Measurements from ENCODE around the gene HLF.

HLF gene

DNA sequence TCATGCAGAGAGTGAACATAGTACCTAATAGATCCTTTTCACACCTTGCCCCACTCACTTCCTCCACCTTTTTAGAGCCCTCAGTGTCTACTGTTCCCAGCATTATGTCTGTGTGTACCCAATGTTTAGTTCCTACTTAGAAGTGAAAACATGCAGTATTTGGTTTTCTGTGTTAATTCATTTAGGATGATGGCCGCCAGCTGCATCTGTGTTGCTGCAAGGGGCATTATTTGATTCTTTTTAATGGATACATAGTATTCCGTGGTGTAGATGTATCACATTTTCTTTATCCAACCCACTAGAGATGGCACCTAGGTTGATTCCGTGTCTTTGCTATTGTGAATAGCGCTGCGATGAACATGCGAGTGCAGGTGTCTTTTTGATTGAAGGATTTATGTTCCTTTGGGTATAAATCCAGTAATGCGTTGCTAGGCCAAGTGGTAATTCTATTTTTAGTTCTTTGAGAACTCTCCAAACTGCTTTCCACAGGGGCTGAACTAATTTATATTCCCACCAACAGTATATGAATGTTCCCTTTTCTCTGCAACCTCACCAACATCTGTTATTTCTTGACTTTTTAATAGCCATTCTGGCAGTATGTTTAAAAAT, 47.1 kb downstream of the HLF start:
- no CpG with 5 or more reads among the region's 7 CpGs for WGBS (ENCODE audit: insufficient coverage, insufficient read length)
- Histone ChIP-seq H3K27ac (ENCODE audit: low read length) (no peak overlapping the region), H3K27me3 (ENCODE audit: control insufficient read depth, insufficient read depth, low read length) (no peaks in the 10 kb centered on the region), H3K36me3 (ENCODE audit: control insufficient read depth, insufficient read depth, low read length) (no peaks in the 10 kb centered on the region), H3K4me1 (ENCODE audit: control insufficient read depth, insufficient read depth, low read length) (no peaks in the 10 kb centered on the region), H3K9me3 (ENCODE audit: control insufficient read depth, insufficient read depth, low read length) (no peaks in the 10 kb centered on the region), H3K4me3 (ENCODE audit: low read length) (no peak overlapping the region)
- DNase-seq (ENCODE audit: low read depth, low spot score), result no peak

DNA sequence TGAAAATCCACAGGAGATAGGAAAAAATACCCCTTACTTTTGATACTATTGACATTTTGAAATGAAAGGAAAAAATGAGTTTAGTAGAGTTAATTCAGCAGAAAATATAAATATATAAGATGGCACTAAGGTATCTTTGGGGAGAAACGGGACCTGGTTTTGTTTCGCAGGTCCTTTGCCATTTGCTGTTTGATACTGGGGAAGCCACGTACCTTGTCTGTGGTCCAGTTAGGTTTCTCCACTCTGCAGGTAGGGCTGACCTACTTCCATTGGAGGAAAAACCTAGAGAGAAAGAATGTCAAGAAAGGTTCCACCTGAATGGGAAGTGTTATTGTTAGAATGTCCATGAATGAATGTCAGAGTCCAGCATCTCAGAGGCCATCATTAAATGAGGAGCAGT, 48.1 kb downstream of the HLF start:
- no peaks in the 10 kb centered on the region for H3K9me3 ChIP-seq (ENCODE audit: control insufficient read depth, insufficient read depth, low read length)
- no peaks in the 10 kb centered on the region for H3K4me1 ChIP-seq (ENCODE audit: control insufficient read depth, insufficient read depth, low read length)
- H3K4me3 ChIP-seq (ENCODE audit: low read length), result no peak overlapping the region
- no peaks in the 10 kb centered on the region for H3K27me3 ChIP-seq (ENCODE audit: control insufficient read depth, insufficient read depth, low read length)
- WGBS (ENCODE audit: insufficient coverage, insufficient read length), result no CpG with 5 or more reads among the region's 3 CpGs
- H3K36me3 ChIP-seq (ENCODE audit: control insufficient read depth, insufficient read depth, low read length), result no peaks in the 10 kb centered on the region
- DNase-seq (ENCODE audit: low read depth, low spot score), result no peak
- no peak overlapping the region for H3K27ac ChIP-seq (ENCODE audit: low read length)

DNA sequence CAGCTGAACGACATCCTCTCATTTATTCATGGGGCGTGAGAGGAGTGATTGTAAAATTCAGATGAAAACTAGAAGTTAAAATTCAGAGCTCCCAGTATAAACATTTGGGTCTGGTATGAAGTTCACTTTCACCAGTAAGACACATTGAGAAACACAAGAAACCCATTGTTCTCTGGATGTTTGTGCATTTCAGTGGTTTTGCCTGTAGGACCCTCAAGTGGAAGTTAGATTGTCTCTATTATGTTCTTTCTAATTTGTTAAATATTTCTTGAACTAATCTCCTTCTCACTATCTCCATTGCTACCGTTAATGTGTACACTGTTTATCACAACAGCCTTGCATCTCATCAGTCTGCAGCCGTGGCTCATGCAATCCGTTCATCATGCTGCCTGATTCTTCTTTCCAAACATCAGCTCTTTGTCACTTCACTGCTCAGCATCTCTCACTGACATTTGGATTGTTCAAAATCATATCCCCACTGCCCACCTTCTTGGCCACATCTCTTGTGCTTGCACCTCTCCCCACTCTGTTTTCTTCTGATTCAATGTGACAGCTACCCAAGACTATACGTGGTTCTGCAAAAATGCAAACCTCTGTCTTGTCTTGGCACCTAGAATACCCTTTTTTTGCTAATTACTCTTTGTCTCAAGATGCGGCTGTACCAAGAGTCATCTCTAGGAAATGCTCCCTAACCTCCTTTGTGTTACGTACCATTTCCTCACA, 49.5 kb downstream of the HLF start:
- Histone ChIP-seq H3K4me3 (ENCODE audit: low read length) (no peak overlapping the region), H3K27ac (ENCODE audit: low read length) (no peak overlapping the region), H3K36me3 (ENCODE audit: control insufficient read depth, insufficient read depth, low read length) (no peaks in the 10 kb centered on the region), H3K27me3 (ENCODE audit: control insufficient read depth, insufficient read depth, low read length) (no peaks in the 10 kb centered on the region), H3K4me1 (ENCODE audit: control insufficient read depth, insufficient read depth, low read length) (no peaks in the 10 kb centered on the region), H3K9me3 (ENCODE audit: control insufficient read depth, insufficient read depth, low read length) (no peaks in the 10 kb centered on the region)
- no CpG with 5 or more reads among the region's 8 CpGs for WGBS (ENCODE audit: insufficient coverage, insufficient read length)
- no peak for DNase-seq (ENCODE audit: low read depth, low spot score)

DNA sequence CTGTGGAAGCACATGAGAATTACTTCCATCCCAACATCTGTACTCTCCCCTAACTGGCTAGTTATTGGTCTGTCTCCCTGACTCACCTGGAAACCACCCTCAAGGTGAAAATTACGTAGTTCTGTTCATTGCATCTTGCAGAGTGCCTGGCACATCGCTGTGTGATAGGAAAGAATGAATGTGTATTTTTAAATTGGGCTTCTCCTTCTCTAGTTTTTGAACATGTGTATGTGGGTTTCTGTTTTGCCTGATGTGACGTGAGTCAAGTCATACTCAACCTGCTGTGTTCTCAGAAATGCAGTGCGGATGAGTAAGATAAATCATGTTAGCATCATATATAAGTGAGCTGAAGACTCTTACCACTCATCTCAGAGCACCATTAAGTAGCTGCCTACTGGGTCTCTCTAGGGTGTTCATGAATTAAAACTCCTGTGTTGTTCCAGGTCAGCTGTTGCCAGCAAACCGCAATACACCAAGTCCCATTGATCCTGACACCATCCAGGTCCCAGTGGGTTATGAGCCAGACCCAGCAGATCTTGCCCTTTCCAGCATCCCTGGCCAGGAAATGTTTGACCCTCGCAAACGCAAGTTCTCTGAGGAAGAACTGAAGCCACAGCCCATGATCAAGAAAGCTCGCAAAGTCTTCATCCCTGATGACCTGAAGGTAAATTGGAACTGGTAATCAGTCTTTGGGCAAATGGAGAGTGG, 50.2 kb downstream of the HLF start:
- Histone ChIP-seq H3K4me3 (ENCODE audit: low read length) (no peak overlapping the region), H3K27ac (ENCODE audit: low read length) (no peak overlapping the region), H3K36me3 (ENCODE audit: control insufficient read depth, insufficient read depth, low read length) (no peaks in the 10 kb centered on the region), H3K27me3 (ENCODE audit: control insufficient read depth, insufficient read depth, low read length) (no peaks in the 10 kb centered on the region), H3K4me1 (ENCODE audit: control insufficient read depth, insufficient read depth, low read length) (no peaks in the 10 kb centered on the region), H3K9me3 (ENCODE audit: control insufficient read depth, insufficient read depth, low read length) (no peaks in the 10 kb centered on the region)
- no peak for DNase-seq (ENCODE audit: low read depth, low spot score)
- WGBS (ENCODE audit: insufficient coverage, insufficient read length), result no CpG with 5 or more reads among the region's 8 CpGs

DNA sequence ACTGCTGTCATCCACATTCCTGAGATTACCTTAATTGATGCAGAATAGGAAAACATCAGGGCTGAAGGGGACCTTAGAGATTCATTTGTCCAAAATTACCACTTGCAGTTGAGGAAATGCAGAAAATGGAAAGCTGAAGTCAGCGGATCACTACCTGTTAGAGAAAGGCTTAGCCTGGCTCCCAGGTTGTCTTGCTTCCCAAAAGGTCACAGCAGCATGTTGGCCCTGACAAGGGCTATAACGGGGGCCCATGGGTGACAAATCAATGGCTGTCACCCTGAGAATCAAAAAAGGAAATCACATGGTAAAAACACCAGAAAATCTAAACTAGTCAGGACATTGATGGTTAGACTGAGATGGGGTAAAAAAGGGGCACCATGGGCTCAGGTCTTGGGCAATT, 51.7 kb downstream of the HLF start:
- Histone ChIP-seq H3K27me3 (ENCODE audit: control insufficient read depth, insufficient read depth, low read length) (no peaks in the 10 kb centered on the region), H3K4me1 (ENCODE audit: control insufficient read depth, insufficient read depth, low read length) (no peaks in the 10 kb centered on the region), H3K36me3 (ENCODE audit: control insufficient read depth, insufficient read depth, low read length) (no peaks in the 10 kb centered on the region), H3K4me3 (ENCODE audit: low read length) (no peak overlapping the region), H3K27ac (ENCODE audit: low read length) (no peak overlapping the region), H3K9me3 (ENCODE audit: control insufficient read depth, insufficient read depth, low read length) (no peaks in the 10 kb centered on the region)
- WGBS (ENCODE audit: insufficient coverage, insufficient read length), result no CpG with 5 or more reads among the region's 2 CpGs
- DNase-seq (ENCODE audit: low read depth, low spot score), result no peak

DNA sequence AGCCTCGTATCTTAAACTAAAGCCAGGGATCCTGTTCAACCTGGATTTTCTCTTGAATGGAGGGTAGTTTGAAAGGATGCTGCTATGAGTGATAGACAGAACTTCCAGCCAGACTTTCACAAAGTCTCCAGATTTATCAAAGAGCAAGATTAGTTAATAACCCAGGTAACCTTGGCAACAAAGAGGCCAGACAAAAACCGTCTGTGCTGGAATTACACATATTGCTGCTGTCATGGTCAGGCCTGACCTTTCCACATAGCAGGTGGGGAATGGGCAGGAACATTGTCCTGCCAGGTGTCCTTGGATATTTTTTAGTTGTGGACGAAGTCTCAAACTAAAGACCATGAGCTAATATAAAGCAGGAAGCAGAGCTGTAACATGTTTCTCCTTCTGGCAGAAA, 52.5 kb downstream of the HLF start:
- Histone ChIP-seq H3K36me3 (ENCODE audit: control insufficient read depth, insufficient read depth, low read length) (no peaks in the 10 kb centered on the region), H3K27ac (ENCODE audit: low read length) (no peak overlapping the region), H3K9me3 (ENCODE audit: control insufficient read depth, insufficient read depth, low read length) (no peaks in the 10 kb centered on the region), H3K4me1 (ENCODE audit: control insufficient read depth, insufficient read depth, low read length) (no peaks in the 10 kb centered on the region), H3K27me3 (ENCODE audit: control insufficient read depth, insufficient read depth, low read length) (no peaks in the 10 kb centered on the region), H3K4me3 (ENCODE audit: low read length) (no peak overlapping the region)
- no CpG with 5 or more reads among the region's 3 CpGs for WGBS (ENCODE audit: insufficient coverage, insufficient read length)
- DNase-seq (ENCODE audit: low read depth, low spot score), result no peak

DNA sequence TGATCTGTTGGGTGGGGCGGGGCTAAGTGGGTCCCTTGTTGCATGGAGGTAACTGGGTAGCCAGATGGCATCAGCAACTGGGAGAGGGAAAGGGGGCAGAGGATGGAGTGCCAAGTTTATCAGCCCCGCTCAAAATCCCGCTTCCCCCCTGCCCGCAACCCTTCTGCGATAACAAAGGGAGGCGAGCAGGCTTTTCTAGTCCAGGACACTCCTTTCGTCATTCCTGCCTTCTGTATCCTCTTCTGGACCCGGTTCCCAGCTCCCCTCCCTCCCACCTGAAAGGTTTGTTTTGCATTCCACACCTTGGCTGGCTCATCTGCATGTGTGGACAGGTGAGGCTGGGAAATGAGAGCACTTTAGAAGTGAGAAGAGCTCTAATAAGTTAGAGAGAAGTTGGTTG, 53.3 kb downstream of the HLF start:
- no CpG with 5 or more reads among the region's 8 CpGs for WGBS (ENCODE audit: insufficient coverage, insufficient read length)
- no peaks in the 10 kb centered on the region for H3K36me3 ChIP-seq (ENCODE audit: control insufficient read depth, insufficient read depth, low read length)
- H3K4me1 ChIP-seq (ENCODE audit: control insufficient read depth, insufficient read depth, low read length), result no peaks in the 10 kb centered on the region
- no peak overlapping the region for H3K27ac ChIP-seq (ENCODE audit: low read length)
- no peak for DNase-seq (ENCODE audit: low read depth, low spot score)
- H3K27me3 ChIP-seq (ENCODE audit: control insufficient read depth, insufficient read depth, low read length), result no peaks in the 10 kb centered on the region
- no peak overlapping the region for H3K4me3 ChIP-seq (ENCODE audit: low read length)
- no peaks in the 10 kb centered on the region for H3K9me3 ChIP-seq (ENCODE audit: control insufficient read depth, insufficient read depth, low read length)

DNA sequence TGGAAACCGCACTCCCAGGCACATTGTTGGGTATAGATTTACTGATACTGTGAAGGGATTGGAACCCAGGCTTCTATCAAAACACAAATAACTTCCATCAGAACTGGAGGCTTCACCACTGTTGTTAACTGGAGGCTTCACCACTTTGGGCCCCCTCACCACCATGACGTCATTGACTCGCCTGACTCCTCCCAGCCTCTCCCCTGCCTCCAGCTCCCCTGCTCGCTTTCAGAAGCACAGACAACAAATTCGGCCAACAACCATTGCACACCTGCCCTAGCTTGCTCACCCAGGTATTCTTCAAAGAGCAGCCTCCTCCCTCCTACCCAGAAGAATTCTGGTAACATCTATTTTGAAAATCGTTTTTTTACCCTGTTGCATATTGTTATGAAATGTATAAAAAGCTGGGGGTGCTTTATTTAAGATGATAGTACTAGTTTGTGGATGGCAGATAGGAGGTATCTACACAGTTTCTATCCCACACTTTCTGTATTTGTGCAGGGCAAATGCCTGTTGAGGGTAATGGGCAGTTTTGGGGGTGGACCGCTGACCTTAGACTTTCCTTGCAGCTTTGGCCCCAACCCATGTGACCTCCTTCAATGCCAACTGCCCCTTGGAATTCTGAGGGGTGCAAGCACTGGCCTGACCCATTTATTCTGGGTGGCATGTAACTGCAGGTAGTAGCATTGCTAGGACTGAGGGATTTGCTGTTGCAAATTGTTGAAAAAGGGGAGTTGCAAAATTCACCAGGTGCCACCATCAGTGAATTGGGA, 54.1 kb downstream of the HLF start:
- no peak overlapping the region for H3K4me3 ChIP-seq (ENCODE audit: low read length)
- no peaks in the 10 kb centered on the region for H3K36me3 ChIP-seq (ENCODE audit: control insufficient read depth, insufficient read depth, low read length)
- H3K27ac ChIP-seq (ENCODE audit: low read length), result no peak overlapping the region
- no CpG with 5 or more reads among the region's 7 CpGs for WGBS (ENCODE audit: insufficient coverage, insufficient read length)
- no peaks in the 10 kb centered on the region for H3K27me3 ChIP-seq (ENCODE audit: control insufficient read depth, insufficient read depth, low read length)
- DNase-seq (ENCODE audit: low read depth, low spot score), result no peak
- no peaks in the 10 kb centered on the region for H3K4me1 ChIP-seq (ENCODE audit: control insufficient read depth, insufficient read depth, low read length)
- no peaks in the 10 kb centered on the region for H3K9me3 ChIP-seq (ENCODE audit: control insufficient read depth, insufficient read depth, low read length)

DNA sequence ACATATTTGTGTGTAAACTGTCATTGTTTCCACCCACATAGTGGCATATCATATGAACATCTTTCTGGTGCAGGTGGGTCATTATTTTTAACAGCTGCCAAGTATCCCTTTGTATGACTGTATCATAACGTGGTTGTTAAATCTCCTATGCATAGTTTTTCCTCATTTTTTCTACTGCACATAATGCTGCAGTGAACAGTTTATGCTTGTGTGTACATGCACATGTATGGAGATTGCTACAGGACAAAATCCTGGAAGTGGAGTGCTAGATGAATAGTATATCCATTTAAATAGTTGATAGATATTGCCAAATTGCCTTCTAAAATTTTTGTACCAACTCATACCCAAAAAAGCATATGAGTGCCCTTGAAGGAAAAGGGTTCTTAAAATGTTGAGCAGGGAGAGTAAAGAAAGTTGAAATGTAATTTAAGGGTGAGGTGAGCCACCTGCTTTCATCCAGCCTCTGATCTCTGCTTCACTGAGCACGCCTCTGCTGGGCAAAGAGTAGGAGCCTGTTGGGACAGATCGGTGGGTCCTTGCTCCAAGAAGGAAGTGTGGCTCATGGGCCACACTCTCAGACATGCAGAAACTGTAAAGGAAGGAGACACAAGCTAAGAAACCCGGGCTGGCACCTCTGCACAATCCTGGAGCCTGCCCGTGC, 55.3 kb downstream of the HLF start:
- no peak overlapping the region for H3K27ac ChIP-seq (ENCODE audit: low read length)
- no CpG with 5 or more reads among the region's 5 CpGs for WGBS (ENCODE audit: insufficient coverage, insufficient read length)
- H3K9me3 ChIP-seq (ENCODE audit: control insufficient read depth, insufficient read depth, low read length), result no peaks in the 10 kb centered on the region
- DNase-seq (ENCODE audit: low read depth, low spot score), result no peak
- no peaks in the 10 kb centered on the region for H3K36me3 ChIP-seq (ENCODE audit: control insufficient read depth, insufficient read depth, low read length)
- H3K4me1 ChIP-seq (ENCODE audit: control insufficient read depth, insufficient read depth, low read length), result no peaks in the 10 kb centered on the region
- no peak overlapping the region for H3K4me3 ChIP-seq (ENCODE audit: low read length)
- no peaks in the 10 kb centered on the region for H3K27me3 ChIP-seq (ENCODE audit: control insufficient read depth, insufficient read depth, low read length)
